ENCODE data around the gene CCL21.

- TF ChIP-seq POLR2A (IDR thresholded peaks at IDR 0.05; ENCODE audit: low read depth), result no peak
- TF ChIP-seq EP300 (IDR thresholded peaks at IDR 0.05), result no peak
- TF ChIP-seq, protein P1, sequence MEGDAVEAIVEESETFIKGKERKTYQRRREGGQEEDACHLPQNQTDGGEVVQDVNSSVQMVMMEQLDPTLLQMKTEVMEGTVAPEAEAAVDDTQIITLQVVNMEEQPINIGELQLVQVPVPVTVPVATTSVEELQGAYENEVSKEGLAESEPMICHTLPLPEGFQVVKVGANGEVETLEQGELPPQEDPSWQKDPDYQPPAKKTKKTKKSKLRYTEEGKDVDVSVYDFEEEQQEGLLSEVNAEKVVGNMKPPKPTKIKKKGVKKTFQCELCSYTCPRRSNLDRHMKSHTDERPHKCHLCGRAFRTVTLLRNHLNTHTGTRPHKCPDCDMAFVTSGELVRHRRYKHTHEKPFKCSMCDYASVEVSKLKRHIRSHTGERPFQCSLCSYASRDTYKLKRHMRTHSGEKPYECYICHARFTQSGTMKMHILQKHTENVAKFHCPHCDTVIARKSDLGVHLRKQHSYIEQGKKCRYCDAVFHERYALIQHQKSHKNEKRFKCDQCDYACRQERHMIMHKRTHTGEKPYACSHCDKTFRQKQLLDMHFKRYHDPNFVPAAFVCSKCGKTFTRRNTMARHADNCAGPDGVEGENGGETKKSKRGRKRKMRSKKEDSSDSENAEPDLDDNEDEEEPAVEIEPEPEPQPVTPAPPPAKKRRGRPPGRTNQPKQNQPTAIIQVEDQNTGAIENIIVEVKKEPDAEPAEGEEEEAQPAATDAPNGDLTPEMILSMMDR (IDR thresholded peaks at IDR 0.05), result no peak
- no peak for TF ChIP-seq POLR2AphosphoS5 (IDR thresholded peaks at IDR 0.05)
Observed at GRCh38 chr9:34689512-34689911, 20.4 kb downstream of the CCL21 start.
